Measurements from ENCODE around the gene SYMPK.
A peak's percentile ranks its signal among the peaks of the same experiment; 100 is the strongest.

GRCh38 chr19:45862564-45863334 lies at the start of gene SYMPK:
- TF ChIP-seq EP300 (IDR thresholded peaks at IDR 0.05): peak; percentile 90 to 98
- TF ChIP-seq CTCF (IDR thresholded peaks at IDR 0.05): peak in 1 of 5 experiments; percentile 29
